GM23248 (cell line): Measurements from ENCODE around the gene FAM193B.

Source experiments
- EZH2 ChIP-seq: fragments of 200-600 bp; sonication (generic); IDR thresholded peaks from 2 replicates; pipeline ENCODE4 v1.6.1; 2018; ENCODE audit warnings: antibody characterized with exemption, mild to moderate bottlenecking; ENCODE audit not compliant: insufficient read depth, poor library complexity, severe bottlenecking
- EZH2phosphoT487 ChIP-seq: fragments of 200-600 bp; sonication (generic); IDR thresholded peaks from 2 replicates; pipeline ENCODE4 v1.6.1; 2018; ENCODE audit warnings: antibody characterized with exemption, moderate library complexity, mild to moderate bottlenecking, low read depth; ENCODE audit not compliant: insufficient read depth

DNA sequence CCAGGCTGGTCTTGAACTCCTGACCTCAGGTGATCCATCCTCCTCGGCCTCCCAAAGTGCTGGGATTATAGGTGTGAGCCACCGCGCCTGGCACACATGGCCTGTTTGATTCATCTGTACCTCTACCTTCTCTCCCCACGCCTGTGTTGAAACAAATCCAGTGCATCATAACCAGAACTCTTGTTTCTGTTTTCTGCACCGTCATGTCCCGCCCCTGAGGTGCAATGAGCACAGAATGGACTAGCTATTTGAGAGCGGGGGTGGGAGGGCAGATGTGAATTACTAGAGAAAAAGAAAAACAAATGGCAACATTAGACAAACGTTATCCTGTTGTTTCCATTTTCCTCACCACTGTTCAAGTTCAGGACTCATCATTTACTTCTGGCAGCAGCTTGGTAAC, 10.7 kb upstream of the FAM193B start:
- no peak for TF ChIP-seq EZH2
- no peak for TF ChIP-seq EZH2phosphoT487
